Dermis microvascular lymphatic vessel endothelial cell (primary cell): ENCODE data around the gene TOX2. TPM values are rescaled to one million over a fixed set of nuclear protein-coding genes. Genes with fewer than 3 reads are reported as not detected.

ENCODE experiments used
- DNase-seq, 2 donors: peaks; one replicate each; pipeline versions ENCODE4 v3.0.0 to v3.0.0-alpha.2; 2010; ENCODE audit warnings: low read depth in 2 of 2
- total RNA-seq: library from RNA; depleted of rRNA; stranded (reverse); fragments of >200 nt; gene quantifications from 2 replicates; pipeline ENCODE4 v1.2.1, GENCODE V29; 2014

TOX2 gene
- total RNA-seq, 1 donor from 2014 or later, result 0.77 TPM

DNA sequence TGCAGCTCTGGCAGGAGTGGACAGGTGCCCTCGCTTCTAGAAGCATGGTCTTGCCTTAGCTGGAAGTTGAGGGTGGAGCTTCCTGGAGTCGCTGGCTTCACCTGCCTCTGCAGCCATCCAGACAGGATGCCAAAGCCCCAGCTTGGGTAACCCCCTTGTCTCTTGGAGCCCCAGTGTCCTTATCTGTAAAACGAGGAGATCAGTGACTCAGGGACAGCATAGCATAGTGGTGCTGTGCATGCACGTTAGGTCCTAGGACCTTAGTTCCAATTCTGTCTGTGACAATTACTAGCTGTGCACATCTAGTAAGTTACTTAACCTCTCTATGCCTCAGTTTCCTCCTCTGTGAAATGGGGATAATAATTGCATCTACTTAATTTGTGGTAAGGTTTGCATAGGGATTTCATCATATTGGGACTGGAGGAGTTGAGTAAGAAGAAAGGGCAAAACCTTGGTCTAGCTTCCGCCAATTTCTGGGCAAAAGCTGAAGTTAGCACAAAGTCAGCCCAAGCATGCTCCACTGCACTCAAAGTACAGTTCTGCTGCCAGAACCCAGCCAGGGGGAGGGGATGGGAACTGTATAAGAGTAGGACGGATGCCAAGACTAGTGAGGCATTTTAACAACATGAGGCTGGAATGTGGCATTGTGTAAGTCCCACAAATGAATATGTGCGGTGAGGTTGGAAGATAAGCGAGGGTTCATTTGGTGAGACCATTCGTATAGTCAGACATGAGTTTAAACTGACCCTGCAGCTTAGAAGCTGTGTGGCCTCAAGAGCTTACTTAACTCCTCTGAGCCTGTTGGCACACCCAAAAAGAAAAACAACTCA, 24.5 kb downstream of the TOX2 start:
- DNase-seq, result peak; percentile 83 to 91

DNA sequence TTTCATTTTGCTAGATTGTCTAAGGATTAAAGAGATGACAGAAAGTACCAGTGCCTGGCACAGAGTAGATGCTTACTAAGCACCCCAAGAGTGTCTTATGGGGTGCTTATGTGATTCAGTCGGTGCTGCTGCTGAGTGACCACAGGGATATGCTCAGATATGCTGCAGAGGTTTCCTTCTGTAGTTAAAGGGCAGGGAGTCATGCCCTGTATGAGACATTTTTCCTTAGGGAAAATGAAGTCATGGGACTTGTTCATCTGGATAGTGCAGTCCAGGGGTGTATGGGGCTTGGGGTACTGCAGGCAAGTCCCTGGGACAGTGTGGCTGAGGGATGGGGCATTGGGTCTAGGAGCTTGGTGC, 25.1 kb downstream of the TOX2 start:
- DNase-seq, result no peak

DNA sequence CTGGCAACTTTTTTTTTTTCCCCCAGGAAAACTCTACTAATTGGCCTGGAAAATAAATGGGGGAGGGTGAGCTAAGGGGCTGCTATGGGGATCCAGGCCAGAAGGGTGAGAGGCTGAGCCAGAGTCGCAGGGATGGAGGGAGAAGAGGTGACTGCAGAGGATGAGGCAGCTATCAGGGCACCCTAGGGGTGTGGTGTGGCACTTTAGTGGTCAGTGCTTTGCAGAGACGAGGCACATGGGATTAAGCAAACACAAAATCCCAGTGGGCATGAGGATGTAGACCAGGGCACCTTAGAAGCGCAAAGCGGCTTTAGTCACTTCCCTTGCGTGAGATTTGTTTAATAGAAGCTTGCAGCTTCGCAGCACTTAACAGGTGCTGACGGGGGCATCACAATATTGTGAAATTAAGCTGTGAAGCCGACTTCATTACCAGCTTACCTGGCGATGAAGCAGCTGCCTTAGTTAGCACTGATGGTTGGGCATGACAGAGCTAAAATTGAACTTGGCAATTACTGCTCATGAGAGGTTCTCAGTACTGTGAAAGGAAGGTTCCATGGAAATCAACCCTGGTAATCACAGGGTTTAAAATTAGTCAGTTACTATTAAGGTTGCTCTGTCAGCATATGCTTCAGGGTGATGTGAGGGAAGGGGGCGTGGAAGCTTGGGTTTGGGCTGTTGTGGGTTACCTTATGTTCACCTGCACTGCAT, 26.0 kb downstream of the TOX2 start:
- DNase-seq, result no peak

DNA sequence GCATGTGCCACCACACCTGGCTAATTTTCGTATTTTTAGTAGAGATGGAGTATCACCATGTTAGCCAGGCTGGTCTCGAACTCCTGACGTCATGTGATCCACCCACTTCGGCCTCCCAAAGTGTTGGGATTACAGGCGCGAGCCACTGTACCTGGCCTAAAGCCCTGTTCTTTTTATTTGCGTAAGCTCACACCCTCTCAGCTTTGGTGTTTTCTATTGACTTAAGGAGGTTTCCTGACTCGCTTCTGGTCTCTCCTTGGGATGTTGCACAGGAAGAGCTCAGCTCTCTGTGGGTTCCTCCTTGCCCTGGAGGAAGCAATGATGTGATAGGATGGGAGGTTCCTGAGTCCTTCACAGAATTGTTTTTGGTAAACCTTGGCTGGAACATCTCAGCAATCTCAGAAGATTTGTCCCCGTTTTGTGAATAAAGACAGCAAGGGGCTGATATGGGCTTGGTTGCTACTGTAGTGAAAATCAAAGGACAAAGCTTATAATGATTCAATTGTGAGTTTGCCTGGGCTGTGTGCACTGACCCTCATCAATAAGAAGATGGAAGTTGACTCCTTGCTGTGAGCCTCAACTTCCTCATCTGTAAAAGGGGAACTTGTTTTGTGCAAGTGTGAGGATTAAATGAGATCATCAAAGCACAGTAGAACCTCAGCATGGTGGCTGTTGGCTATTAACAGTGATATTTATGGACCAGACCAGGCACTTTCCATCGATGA, 27.0 kb downstream of the TOX2 start:
- DNase-seq, result peak in 1 of 2 donors; percentile 54

DNA sequence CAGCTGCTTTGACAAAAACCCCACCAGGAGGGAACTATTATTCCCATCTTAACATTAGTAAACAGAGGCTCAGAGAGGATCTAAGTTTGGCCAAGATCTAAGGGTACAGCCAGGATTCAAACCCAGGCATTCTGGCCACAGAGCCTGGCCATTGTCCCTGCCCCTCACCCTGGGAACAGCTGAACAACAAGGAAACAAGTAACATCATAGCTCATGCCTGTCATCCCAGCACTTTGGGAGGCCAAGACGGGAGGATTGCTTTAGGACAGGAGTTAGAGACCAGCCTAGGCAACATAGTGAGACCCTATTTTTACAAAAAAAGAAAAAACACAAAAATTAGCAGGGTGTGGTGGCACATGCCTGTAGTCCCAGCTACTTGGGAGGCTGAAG, 27.5 kb downstream of the TOX2 start:
- no peak for DNase-seq

DNA sequence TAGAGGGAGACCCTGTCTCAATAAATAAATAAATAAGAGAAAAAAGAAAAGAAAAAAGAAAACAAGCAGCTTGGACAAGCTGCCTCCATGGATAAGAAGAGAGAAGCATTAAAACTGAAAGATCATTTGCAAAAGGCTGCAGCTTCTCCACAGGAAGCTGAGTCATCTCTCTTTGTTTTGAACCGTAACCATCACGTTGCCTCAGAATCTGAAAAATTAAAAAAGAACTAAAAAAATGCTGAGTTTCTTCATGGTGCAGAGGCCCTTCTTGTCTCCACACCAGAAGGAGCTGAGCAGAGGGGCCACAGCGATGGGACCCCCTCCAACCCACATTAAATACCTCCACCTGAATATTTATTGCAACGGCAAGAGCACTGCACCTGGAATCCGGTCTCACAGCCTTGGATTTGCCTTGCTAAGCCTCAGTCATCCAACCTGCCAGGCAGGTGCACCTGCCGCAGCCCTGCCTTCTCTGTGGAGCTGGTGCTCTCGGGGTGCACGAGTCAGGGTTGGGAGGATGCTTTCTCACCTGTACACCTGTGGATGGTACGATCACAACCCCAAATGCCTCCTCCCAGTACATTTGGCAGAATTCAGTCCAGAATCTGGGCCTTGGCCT, 28.1 kb downstream of the TOX2 start:
- DNase-seq, result peak; percentile 37 to 78

DNA sequence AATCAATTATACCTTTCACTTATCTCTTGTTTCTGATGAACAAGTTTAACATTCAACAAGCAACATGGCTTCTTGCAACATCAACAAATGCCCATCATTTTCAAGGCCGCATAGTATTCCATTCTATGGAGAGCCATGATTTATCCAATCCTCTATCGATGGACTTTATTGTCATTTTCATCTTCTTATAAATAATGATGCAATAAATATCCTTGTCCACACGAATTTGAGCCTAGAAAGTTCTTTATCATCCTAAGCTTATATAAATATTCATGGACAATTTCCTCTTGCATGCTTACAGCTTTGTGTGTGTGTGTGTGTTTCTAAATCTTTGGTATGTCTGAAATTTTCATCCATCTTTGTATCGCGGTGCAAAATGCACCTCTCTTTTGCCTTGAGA, 29.1 kb downstream of the TOX2 start:
- no peak for DNase-seq

DNA sequence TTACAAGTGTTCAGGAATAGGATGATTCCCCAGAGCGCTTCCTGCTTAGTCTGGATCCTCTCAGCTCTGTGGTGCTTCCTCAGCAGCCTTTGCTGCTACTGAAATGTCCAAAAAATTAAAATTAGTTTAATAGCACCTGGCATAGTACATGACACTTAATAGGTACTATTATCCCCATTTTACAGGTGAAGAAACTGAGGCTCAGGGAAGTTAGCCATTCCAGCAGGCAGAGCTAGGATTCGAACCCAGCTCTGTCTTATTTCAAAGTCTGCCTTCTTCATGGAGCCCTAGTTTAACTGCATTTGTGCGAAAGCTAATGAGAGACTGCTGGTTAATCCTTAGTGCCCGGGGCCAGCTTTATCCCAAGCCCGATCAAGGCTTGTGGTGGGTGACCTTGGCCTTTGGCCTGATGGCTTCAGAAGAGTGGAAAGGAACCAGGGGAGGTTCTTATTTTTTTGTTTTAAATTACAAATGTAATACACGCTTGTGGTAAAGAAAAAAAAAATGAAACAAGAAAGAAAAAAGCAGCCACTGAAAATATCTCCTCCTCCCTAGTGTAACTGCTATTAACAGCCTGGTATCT, 30.1 kb downstream of the TOX2 start:
- DNase-seq, result no peak

DNA sequence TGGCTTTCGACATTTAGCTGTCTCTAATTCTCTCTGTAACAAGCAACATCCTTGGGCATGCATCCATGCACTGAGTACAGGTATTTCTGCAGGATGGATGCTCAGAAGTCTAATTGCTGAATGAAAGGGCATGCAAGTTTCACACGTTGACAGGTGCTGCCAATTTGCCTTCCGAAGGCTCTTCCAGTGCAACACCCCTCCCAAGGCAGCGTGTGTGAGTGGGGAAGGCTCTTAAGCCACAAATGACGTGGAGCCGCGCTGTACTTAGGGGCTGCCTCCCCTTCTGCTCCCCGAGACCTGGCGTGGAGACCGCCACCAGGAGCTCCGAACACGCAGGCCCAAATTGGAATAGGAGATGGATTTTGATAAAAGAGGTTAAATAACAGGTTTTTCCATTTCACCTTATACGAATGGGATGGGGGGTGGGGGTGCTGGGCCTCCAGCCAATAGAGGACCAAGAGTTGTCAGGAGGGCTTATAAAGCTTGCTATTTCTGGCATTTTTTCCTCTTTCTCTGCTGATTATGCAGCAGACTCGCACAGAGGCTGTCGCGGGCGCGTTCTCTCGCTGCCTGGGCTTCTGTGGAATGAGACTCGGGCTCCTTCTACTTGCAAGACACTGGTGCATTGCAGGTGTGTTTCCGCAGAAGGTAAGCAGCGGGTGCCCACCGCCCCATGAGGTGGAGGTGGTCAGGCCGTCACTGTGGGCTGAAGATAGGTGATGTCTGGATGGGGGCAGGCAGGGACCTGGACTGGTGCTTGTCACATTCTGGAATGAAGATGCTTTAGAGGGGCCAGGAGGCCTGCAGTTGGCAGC, 30.9 kb downstream of the TOX2 start:
- DNase-seq, result no peak

DNA sequence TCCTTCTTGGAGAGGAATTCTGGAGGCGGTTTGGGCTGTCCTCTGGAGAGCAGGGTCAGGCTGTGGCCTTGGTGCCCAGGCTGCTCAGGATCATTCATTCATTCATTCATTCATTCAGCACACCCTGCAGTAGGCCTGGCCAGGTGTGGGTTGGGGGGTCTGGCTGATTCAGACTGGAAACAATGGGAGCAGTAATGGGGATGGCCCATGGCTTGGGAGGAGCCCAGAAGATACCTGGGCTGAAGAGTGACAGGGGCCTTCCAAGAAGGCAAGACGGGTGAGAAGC, 31.5 kb downstream of the TOX2 start:
- DNase-seq, result no peak

DNA sequence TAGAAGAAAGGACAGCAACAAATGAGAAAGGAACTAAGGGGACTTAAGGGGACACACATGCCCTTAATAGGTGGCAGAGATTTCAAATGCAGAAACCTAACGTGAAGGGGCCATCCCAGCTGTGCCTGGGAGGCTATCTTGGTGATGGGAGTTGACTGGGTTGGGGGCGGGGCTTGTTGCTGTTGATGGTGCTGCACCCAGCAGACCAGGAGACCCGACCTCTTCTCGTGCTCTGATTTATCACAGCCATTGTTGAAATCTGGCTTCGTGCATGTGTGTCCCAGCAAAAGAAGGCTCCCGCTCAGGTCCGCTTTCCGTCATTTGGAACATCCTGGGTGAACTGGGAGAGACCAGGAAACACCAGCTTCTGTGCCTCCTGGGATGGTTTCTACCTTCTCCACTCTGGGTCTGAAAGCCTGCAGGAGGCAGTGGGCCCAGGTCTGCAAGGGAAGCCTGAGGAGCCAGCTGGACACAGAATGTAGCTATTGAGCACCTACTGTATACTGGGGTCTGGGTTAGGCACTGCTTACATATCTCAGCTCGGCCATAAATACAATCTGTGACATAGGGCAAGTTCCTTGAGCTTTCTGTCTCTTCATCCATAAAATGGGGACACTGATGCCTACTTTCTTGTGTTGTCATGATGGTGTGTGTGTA, 32.1 kb downstream of the TOX2 start:
- DNase-seq, result no peak

DNA sequence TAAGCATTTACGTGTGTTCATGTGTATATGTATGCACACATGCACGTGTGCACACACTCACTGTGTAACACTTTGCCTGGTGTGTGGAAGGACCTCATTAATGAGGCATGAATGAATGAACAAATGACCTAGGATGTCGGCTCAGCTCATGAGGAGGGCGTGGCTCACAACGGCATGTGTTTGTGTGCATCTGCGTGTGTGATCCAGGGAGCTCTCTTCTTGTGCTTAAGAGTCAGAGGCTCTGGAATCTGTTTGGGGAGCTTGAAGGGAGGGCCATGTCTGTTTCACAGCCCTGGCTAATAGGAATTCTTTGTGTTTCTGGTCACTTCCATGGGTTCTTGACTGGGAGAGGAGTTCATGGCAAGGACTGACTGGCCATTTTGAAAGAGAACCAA, 32.7 kb downstream of the TOX2 start:
- no peak for DNase-seq

DNA sequence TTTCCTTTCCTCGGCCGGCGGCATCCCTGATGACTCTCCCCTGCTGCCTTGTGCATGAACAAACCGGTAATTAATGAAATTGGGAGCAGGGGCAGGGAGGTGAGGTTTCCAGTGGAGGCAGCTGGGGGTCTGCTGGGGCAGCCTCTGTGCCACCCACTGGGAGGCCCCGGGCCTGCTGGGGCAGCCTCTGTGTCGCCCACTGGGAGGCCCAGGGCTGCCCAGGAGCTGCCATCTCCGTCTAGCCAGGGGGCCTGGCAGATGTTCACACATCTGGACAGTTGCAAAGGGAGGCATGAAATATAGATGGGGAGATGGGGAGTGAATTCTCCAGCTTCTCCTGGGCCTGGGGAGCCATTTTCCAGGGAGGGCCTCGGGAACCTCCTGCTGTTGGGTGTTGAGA, 33.8 kb downstream of the TOX2 start:
- no peak for DNase-seq

DNA sequence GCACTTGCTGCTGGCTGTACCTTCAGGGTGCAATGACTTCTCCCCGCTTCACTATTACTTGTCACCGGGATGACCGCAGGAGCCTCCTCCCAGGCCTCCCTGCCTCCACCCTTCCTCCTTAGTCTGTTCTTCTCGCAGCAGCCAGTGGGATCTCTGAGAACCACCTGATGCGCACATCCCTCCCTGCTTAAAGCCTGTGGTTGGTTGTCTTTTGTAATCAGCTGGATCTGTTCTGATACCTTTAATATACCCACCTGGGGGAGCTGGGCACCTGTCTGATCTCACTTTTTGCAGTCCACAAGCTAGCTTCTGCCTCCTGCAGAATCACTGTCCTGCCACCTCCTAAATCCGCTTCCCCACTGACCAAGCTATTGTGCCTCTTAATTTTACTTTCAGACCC, 34.6 kb downstream of the TOX2 start:
- DNase-seq, result no peak

DNA sequence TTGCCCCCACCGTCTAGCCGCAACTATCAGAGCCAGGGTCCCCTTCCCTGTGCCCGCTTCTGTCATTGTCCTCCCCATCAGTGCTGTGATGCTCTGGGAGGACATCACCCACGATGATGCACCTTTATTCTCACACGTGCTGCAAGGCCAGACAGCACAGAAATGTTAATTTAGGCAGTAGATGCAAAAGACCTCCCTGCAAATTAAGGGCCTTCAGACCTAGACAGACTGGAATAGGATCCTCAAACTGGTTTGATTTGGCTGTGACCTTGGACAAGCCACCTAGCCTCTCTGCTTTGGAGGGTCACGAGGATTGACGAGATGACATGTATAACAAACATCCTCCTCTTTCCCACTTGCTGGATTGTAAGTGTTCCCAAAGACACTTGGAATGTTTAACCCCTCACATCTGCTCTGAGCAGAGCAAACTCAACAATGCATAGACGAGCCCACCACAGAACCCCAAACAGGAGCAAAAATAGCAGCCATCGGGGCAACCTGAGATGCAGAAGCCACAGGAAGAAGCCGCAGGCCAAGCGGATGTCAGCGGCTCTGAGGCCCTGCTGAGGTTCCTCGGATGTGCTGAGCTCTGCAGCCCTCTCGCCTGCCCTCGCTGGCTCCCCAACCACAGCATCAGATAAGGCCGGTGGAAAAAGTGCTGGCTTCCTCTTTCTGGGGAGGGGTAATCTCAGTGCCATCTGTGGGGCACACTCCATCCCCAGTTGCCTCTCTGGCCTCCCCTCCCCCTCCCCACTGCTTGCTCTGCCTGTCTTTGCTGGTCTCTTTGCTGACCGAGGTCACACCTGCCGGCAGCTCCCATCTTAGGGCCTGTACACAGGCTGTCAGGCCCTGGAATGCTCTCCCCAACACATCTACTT, 35.3 kb downstream of the TOX2 start:
- no peak for DNase-seq

DNA sequence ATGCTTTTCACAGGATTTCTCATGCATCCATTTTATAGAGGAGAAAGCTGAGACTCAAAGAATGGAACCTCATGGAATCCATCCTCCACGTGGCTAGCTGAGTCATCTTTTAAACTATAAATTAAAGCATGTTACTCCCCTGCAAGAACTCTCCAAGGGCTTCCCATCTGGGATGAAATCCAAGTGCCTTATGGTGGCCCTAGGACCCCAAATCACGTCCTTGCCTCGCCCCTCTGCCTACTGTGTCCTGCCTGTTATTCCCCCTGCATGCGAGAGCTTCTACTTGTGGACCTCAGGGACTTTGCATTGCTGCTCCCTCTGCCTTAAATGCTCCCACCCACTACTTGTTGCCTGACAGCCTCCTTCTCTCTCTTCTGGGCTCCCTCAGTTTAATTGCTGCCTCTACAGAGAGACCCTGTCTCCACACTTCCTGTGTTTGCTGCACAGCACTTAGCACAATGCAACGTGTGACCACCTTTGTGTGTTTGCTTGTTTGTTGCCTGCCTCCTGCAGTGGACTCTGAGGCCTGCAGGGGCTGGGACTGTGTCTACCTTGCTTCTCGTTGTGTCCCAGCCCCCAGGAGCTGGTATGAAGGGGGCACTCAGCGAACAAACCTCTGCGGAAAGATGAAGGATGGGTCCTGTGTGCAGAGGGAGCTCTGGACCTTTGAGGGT, 39.4 kb downstream of the TOX2 start:
- no peak for DNase-seq

DNA sequence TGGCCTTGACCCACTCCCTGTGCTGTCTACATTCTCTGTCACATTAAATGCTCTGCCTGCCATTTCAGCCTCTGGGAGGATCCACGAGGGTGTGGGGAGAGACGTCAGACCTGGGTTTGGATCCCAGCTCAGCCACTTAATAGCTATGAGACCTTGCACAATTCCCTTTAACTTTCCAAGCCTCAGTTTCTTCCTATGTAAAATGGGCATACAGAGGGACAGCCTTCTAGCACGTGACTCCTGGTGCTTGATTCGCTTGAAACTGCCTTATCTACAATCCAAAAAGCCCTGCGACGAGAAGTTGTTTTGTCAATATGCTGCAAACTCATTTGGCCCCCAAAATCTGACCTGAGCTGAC, 40.0 kb downstream of the TOX2 start:
- no peak for DNase-seq

DNA sequence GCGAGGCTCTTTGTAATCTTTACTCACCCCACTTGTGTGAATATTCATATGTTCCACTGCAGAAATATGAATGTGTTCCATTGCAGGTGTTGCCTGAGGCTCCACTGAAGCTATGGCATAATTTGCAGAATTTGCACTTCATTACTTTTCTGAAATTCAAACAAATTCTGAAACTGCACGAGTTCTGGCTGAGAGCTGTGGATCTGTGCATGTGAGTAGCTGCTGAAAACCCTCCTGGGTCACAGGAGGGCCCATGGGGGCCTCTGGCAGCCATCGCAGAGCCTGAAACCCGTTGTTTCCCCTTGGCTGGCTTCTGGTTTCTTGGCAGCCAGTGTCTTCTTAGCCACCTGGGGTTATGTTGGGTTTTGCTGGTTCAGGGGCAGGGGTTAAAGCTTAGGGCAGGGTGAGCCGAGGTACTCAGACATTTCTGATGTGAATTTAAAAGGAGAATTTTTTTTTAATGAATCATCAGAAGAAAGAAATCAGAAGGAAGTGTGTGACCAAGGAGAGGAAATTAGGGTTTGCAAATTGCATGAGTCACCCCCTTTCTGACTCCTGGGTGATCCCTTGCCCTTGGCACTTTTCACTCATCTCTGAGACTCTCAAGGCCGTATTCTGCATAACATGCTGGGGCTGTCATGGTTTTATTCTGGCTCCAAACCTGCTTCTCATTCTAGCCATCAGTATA, 40.6 kb downstream of the TOX2 start:
- DNase-seq, result peak in 1 of 2 donors; percentile 87
